NCI-H510A treated with DMSO at 0.1 percent for 48 hours (cell line): ENCODE measurements around the gene MAG.

Source experiments
- DNase-seq: peaks from one replicate; lab custom pipeline; 2025; lab: John Stamatoyannopoulos, UW

The MAG gene

GRCh38 chr19:35291916-35292315, at the start of gene MAG:
Gene MAG (plus strand): TSS chr19:35292161. CDS start chr19:35295409, 3,248 bp downstream.
- DNase-seq = no peak

GRCh38 chr19:35246466-35247092, 45.4 kb upstream of the MAG start:
- DNase-seq = no peak

GRCh38 chr19:35247526-35248309, 44.2 kb upstream of the MAG start:
- DNase-seq = peak; percentile 94

GRCh38 chr19:35248310-35249145, 43.4 kb upstream of the MAG start, which contains the start of gene LSR:
Gene LSR (plus strand): TSS chr19:35249002. CDS start chr19:35249023, 21 bp downstream.
- peak; percentile 85 for DNase-seq

- DNase-seq = peak; percentile 9
Measured at GRCh38 chr19:35249146-35249847, 42.7 kb upstream of the MAG start.

GRCh38 chr19:35249848-35250711, 41.9 kb upstream of the MAG start:
- DNase-seq = no peak

- DNase-seq = no peak
Measured at GRCh38 chr19:35251456-35251855, 40.5 kb upstream of the MAG start.

- DNase-seq = no peak
Measured at GRCh38 chr19:35253316-35254286, 38.4 kb upstream of the MAG start.

GRCh38 chr19:35254341-35255297, 37.3 kb upstream of the MAG start:
- no peak for DNase-seq

GRCh38 chr19:35256566-35256965, 35.4 kb upstream of the MAG start:
- DNase-seq = no peak

GRCh38 chr19:35257113-35257461, 34.9 kb upstream of the MAG start:
- no peak for DNase-seq

GRCh38 chr19:35260694-35261304, 31.2 kb upstream of the MAG start:
- DNase-seq = no peak

GRCh38 chr19:35261356-35262100, 30.4 kb upstream of the MAG start:
- no peak for DNase-seq

- no peak for DNase-seq
Measured at GRCh38 chr19:35262101-35262761, 29.7 kb upstream of the MAG start.

GRCh38 chr19:35264268-35265125, 27.5 kb upstream of the MAG start:
- DNase-seq = no peak
